Trophoblast cell (in vitro differentiated cells and primary cell): ENCODE measurements around the gene LEO1.

Experiments used
- DNase-seq, 2 donors: peaks; one replicate each; pipeline ENCODE4 v3.0.0-alpha.2; 2016
- H2AFZ ChIP-seq: 2 replicates; pipeline ENCODE4 v1.6.1; 2013; ENCODE audit warnings: low read length, moderate library complexity, mild to moderate bottlenecking; ENCODE audit not compliant: insufficient read depth, poor library complexity
- H2AK5ac ChIP-seq: 2 replicates; pipeline ENCODE4 v1.6.1; 2013; ENCODE audit warnings: mild to moderate bottlenecking, low read length
- H2BK120ac ChIP-seq: 2 replicates; pipeline ENCODE4 v1.6.1; 2013; ENCODE audit warnings: low read length, mild to moderate bottlenecking, moderate library complexity; ENCODE audit not compliant: insufficient read depth, poor library complexity
- H2BK12ac ChIP-seq: 2 replicates; pipeline ENCODE4 v1.6.1; 2013; ENCODE audit warnings: mild to moderate bottlenecking, low read length, moderate library complexity
- H2BK5ac ChIP-seq: 2 replicates; pipeline ENCODE4 v1.6.1; 2013; ENCODE audit warnings: low read length, low read depth, moderate library complexity, mild to moderate bottlenecking; ENCODE audit not compliant: poor library complexity
- H3K14ac ChIP-seq: 2 replicates; pipeline ENCODE4 v1.6.1; 2013; ENCODE audit warnings: mild to moderate bottlenecking, low read length
- H3K18ac ChIP-seq: 2 replicates; pipeline ENCODE4 v1.6.1; 2013; ENCODE audit warnings: mild to moderate bottlenecking, low read length
- H3K23ac ChIP-seq: 2 replicates; pipeline ENCODE4 v1.6.1; 2013; ENCODE audit warnings: low read length
- H3K27ac ChIP-seq: 2 replicates; pipeline ENCODE4 v1.5.1; 2013; ENCODE audit warnings: low read depth, mild to moderate bottlenecking, inconsistent platforms, low read length, moderate library complexity
- H3K27me3 ChIP-seq: 2 replicates; pipeline ENCODE4 v1.6.1; 2013; ENCODE audit warnings: inconsistent platforms, mild to moderate bottlenecking, low read length, moderate library complexity; ENCODE audit not compliant: insufficient read depth
- H3K36me3 ChIP-seq, 2 experiments: 1 replicate in 1 of 2; 2 replicates in 1 of 2; pipeline ENCODE4 v1.6.1; 2013; ENCODE audit warnings: low read length in 2 of 2, mild to moderate bottlenecking in 2 of 2, moderate library complexity in 1 of 2; ENCODE audit not compliant: insufficient read depth in 2 of 2, control insufficient read depth in 1 of 2
- H3K4ac ChIP-seq: 2 replicates; pipeline ENCODE4 v1.6.1; 2013; ENCODE audit warnings: low read depth, mild to moderate bottlenecking, low read length, moderate library complexity
- H3K4me1 ChIP-seq, 2 experiments: 1 replicate in 1 of 2; 2 replicates in 1 of 2; pipeline ENCODE4 v1.6.1; 2013; ENCODE audit warnings: low read length in 2 of 2, mild to moderate bottlenecking in 2 of 2, moderate library complexity in 1 of 2; ENCODE audit not compliant: insufficient read depth in 2 of 2, control insufficient read depth in 1 of 2
- H3K4me2 ChIP-seq: 2 replicates; pipeline ENCODE4 v1.6.1; 2013; ENCODE audit warnings: inconsistent platforms, mild to moderate bottlenecking, low read length, moderate library complexity
- H3K4me3 ChIP-seq: 2 replicates; pipeline ENCODE4 v1.5.1; 2013; ENCODE audit warnings: mild to moderate bottlenecking, low read depth, low read length, inconsistent platforms
- H3K79me1 ChIP-seq: one replicate; pipeline ENCODE4 v1.6.1; 2013; ENCODE audit warnings: low read length
- H3K79me2 ChIP-seq: 2 replicates; pipeline ENCODE4 v1.6.1; 2013; ENCODE audit warnings: low read length, mild to moderate bottlenecking; ENCODE audit not compliant: control insufficient read depth, insufficient read depth, poor library complexity
- H3K9ac ChIP-seq: 2 replicates; pipeline ENCODE4 v1.6.1; 2013; ENCODE audit warnings: mild to moderate bottlenecking, low read length
- H3K9me3 ChIP-seq: 2 replicates; pipeline ENCODE4 v1.6.1; 2013; ENCODE audit warnings: low read depth, mild to moderate bottlenecking, control low read depth, inconsistent platforms, low read length; ENCODE audit not compliant: insufficient read depth
- H4K12ac ChIP-seq: 2 replicates; pipeline ENCODE4 v1.6.1; 2013; ENCODE audit warnings: low read depth, mild to moderate bottlenecking, low read length, moderate library complexity
- H4K8ac ChIP-seq: 2 replicates; pipeline ENCODE4 v1.6.1; 2013; ENCODE audit warnings: low read depth, mild to moderate bottlenecking, low read length, moderate library complexity
- H4K91ac ChIP-seq: one replicate; pipeline ENCODE4 v1.6.1; 2013; ENCODE audit warnings: low read depth, mild to moderate bottlenecking, low read length, moderate library complexity
- WGBS: extraction: QIAGEN DNeasy Blood & Tissue Kit; methylation state at CpG from one replicate; pipeline ENCODE4 v1.1.7; 2013; ENCODE audit warnings: missing lambda C conversion rate; ENCODE audit not compliant: insufficient read length, insufficient coverage; ENCODE audit errors: extremely low coverage; 5-methylcytosine and 5-hydroxymethylcytosine counted together

The LEO1 gene

GRCh38 chr15:52014616-52015015 is 43.0 kb upstream of the LEO1 start:
- no peak for DNase-seq
- no peak overlapping the region for H4K8ac ChIP-seq
- H3K27me3 ChIP-seq: no peaks in the 10 kb centered on the region
- no peak overlapping the region for H3K18ac ChIP-seq
- H3K36me3 ChIP-seq: no peaks in the 10 kb centered on the region
- peaks cover 8% of the 10 kb centered on the region for H3K79me1 ChIP-seq
- H3K14ac ChIP-seq: no peak overlapping the region
- no peak overlapping the region for H2BK5ac ChIP-seq
- no peak overlapping the region for H2AFZ ChIP-seq
- H4K12ac ChIP-seq: no peak overlapping the region
- no peak overlapping the region for H3K4me3 ChIP-seq
- H3K4me1 ChIP-seq: peaks cover 4 to 5% of the 10 kb centered on the region in 2 experiments
- no peak overlapping the region for H3K4ac ChIP-seq
- H2BK120ac ChIP-seq: no peak overlapping the region
- WGBS: no CpG with 5 or more reads among the region's 1 CpG
- no peaks in the 10 kb centered on the region for H3K9me3 ChIP-seq
- no peak overlapping the region for H4K91ac ChIP-seq
- no peak overlapping the region for H2AK5ac ChIP-seq
- H3K9ac ChIP-seq: no peak overlapping the region
- H3K27ac ChIP-seq: no peak overlapping the region
- no peak overlapping the region for H2BK12ac ChIP-seq
- H3K23ac ChIP-seq: no peak overlapping the region
- H3K79me2 ChIP-seq: peaks cover 3% of the 10 kb centered on the region
- no peak overlapping the region for H3K4me2 ChIP-seq

GRCh38 chr15:52013151-52013791 is 41.7 kb upstream of the LEO1 start:
- H2BK12ac ChIP-seq: no peak overlapping the region
- H3K23ac ChIP-seq: no peak overlapping the region
- H3K27me3 ChIP-seq: no peaks in the 10 kb centered on the region
- no peaks in the 10 kb centered on the region for H3K9me3 ChIP-seq
- peaks cover 2% of the 10 kb centered on the region in 2 experiments for H3K4me1 ChIP-seq
- no peak overlapping the region for H3K14ac ChIP-seq
- no peak overlapping the region for H3K9ac ChIP-seq
- no peaks in the 10 kb centered on the region for H3K79me1 ChIP-seq
- no peak overlapping the region for H2AFZ ChIP-seq
- H4K8ac ChIP-seq: no peak overlapping the region
- H4K91ac ChIP-seq: no peak overlapping the region
- no peak overlapping the region for H3K18ac ChIP-seq
- H2BK120ac ChIP-seq: no peak overlapping the region
- DNase-seq: peak in 1 of 2 donors; percentile 23
- no peaks in the 10 kb centered on the region for H3K79me2 ChIP-seq
- H3K4me3 ChIP-seq: no peak overlapping the region
- WGBS: no CpG with 5 or more reads among the region's 3 CpGs
- no peak overlapping the region for H3K27ac ChIP-seq
- no peak overlapping the region for H2BK5ac ChIP-seq
- no peak overlapping the region for H3K4ac ChIP-seq
- H2AK5ac ChIP-seq: no peak overlapping the region
- no peak overlapping the region for H4K12ac ChIP-seq
- H3K36me3 ChIP-seq: no peaks in the 10 kb centered on the region
- no peak overlapping the region for H3K4me2 ChIP-seq

- no peak overlapping the region for H4K12ac ChIP-seq
- no peak overlapping the region for H3K9ac ChIP-seq
- no peak overlapping the region for H2BK12ac ChIP-seq
- no peak overlapping the region for H2BK120ac ChIP-seq
- no peak overlapping the region for H4K8ac ChIP-seq
- WGBS: no CpG with 5 or more reads among the region's 2 CpGs
- H4K91ac ChIP-seq: no peak overlapping the region
- H2AFZ ChIP-seq: no peak overlapping the region
- H3K9me3 ChIP-seq: no peaks in the 10 kb centered on the region
- H3K4me2 ChIP-seq: no peak overlapping the region
- peaks cover 2% of the 10 kb centered on the region in 2 experiments for H3K4me1 ChIP-seq
- no peak overlapping the region for H3K27ac ChIP-seq
- H3K4me3 ChIP-seq: no peak overlapping the region
- no peaks in the 10 kb centered on the region for H3K36me3 ChIP-seq
- no peak for DNase-seq
- no peak overlapping the region for H2BK5ac ChIP-seq
- no peak overlapping the region for H2AK5ac ChIP-seq
- H3K23ac ChIP-seq: no peak overlapping the region
- H3K18ac ChIP-seq: no peak overlapping the region
- H3K27me3 ChIP-seq: no peaks in the 10 kb centered on the region
- H3K4ac ChIP-seq: no peak overlapping the region
- no peak overlapping the region for H3K14ac ChIP-seq
- H3K79me1 ChIP-seq: no peaks in the 10 kb centered on the region
- H3K79me2 ChIP-seq: no peaks in the 10 kb centered on the region
Observed at GRCh38 chr15:52012210-52012609, 40.6 kb upstream of the LEO1 start.

GRCh38 chr15:52011711-52012144 is 40.1 kb upstream of the LEO1 start:
- no peak overlapping the region for H4K91ac ChIP-seq
- no peaks in the 10 kb centered on the region for H3K36me3 ChIP-seq
- H3K27me3 ChIP-seq: no peaks in the 10 kb centered on the region
- no peak overlapping the region for H2BK5ac ChIP-seq
- H3K14ac ChIP-seq: no peak overlapping the region
- H3K23ac ChIP-seq: no peak overlapping the region
- no peaks in the 10 kb centered on the region for H3K9me3 ChIP-seq
- WGBS: no CpG with 5 or more reads among the region's 3 CpGs
- no peak overlapping the region for H4K8ac ChIP-seq
- H2BK120ac ChIP-seq: no peak overlapping the region
- H2AK5ac ChIP-seq: no peak overlapping the region
- H3K4me3 ChIP-seq: no peak overlapping the region
- H3K4ac ChIP-seq: no peak overlapping the region
- H3K4me2 ChIP-seq: no peak overlapping the region
- no peaks in the 10 kb centered on the region for H3K79me2 ChIP-seq
- H3K79me1 ChIP-seq: no peaks in the 10 kb centered on the region
- DNase-seq: no peak
- peaks cover 2% of the 10 kb centered on the region in 2 experiments for H3K4me1 ChIP-seq
- H4K12ac ChIP-seq: no peak overlapping the region
- H2AFZ ChIP-seq: no peak overlapping the region
- no peak overlapping the region for H3K27ac ChIP-seq
- no peak overlapping the region for H2BK12ac ChIP-seq
- no peak overlapping the region for H3K9ac ChIP-seq
- H3K18ac ChIP-seq: no peak overlapping the region
